Naive B cell (primary cell): Measurements from ENCODE around the gene AKNA. TPM values are rescaled to one million over a fixed set of nuclear protein-coding genes. Genes with fewer than 3 reads are reported as not detected.
A peak's percentile ranks its signal among the peaks of the same experiment; 100 is the strongest.

Experiments used
- ATAC-seq, 2 donors: fragments of 150-1000 bp; cut with Tn5 transposase; 2 replicates each; pipeline ENCODE4 v1.10.0; 2021; ENCODE audit warnings: low read depth in 2 of 2, mild to moderate bottlenecking in 2 of 2, moderate library complexity in 2 of 2
- DNase-seq: peaks from one replicate; pipeline ENCODE4 v3.0.0; 2022
- H3K27ac Mint-ChIP-seq, 6 donors: one replicate each; pipeline ENCODE4 v1.8.0; 2020 to 2022; ENCODE audit warnings: mild to moderate bottlenecking in 6 of 6, mixed read lengths in 6 of 6, moderate library complexity in 5 of 6, inconsistent platforms in 2 of 6
- H3K27me3 Mint-ChIP-seq, 3 donors: one replicate each; pipeline ENCODE4 v1.8.0; 2021 to 2022; ENCODE audit warnings: mixed read lengths in 3 of 3, mild to moderate bottlenecking in 1 of 3
- H3K36me3 Mint-ChIP-seq, 2 donors: one replicate each; pipeline ENCODE4 v1.8.0; 2020 to 2022; ENCODE audit warnings: mixed read lengths in 2 of 2, inconsistent platforms in 1 of 2, mild to moderate bottlenecking in 1 of 2
- H3K4me1 Mint-ChIP-seq, 3 donors: one replicate each; pipeline ENCODE4 v1.8.0; 2020 to 2022; ENCODE audit warnings: mixed read lengths in 3 of 3, inconsistent platforms in 1 of 3, mild to moderate bottlenecking in 1 of 3, moderate library complexity in 1 of 3
- H3K4me3 Mint-ChIP-seq, 8 donors: one replicate each; pipeline ENCODE4 v1.8.0; 2020 to 2022; ENCODE audit warnings: mild to moderate bottlenecking in 8 of 8, mixed read lengths in 8 of 8, moderate library complexity in 8 of 8, inconsistent platforms in 2 of 8
- H3K9me3 Mint-ChIP-seq, 7 donors: one replicate each; pipeline ENCODE4 v1.8.0; 2020 to 2022; ENCODE audit warnings: mixed read lengths in 7 of 7, mild to moderate bottlenecking in 5 of 7, inconsistent platforms in 2 of 7, moderate library complexity in 1 of 7
- polyA plus RNA-seq, 6 donors: library from polyadenylated mRNA; unstranded; fragments of 300-500 nt; fragmentation: Illumina TruSeq; gene quantifications; one replicate each; pipeline ENCODE4 v1.2.3, GENCODE V29; 2021; ENCODE audit warnings: low read depth in 6 of 6

Gene AKNA
- polyA plus RNA-seq, 6 donors from 2014 or later, result 0.78 to 34.1 (median 13.7) TPM

- DNase-seq (no peak), ATAC-seq (no peak)
- H3K36me3 Mint-ChIP-seq, result peaks cover 25 to 33% of the 10 kb centered on the region in 2 donors
Observed at GRCh38 chr9:114375386-114376175, 12.2 kb downstream of the AKNA start.

DNA sequence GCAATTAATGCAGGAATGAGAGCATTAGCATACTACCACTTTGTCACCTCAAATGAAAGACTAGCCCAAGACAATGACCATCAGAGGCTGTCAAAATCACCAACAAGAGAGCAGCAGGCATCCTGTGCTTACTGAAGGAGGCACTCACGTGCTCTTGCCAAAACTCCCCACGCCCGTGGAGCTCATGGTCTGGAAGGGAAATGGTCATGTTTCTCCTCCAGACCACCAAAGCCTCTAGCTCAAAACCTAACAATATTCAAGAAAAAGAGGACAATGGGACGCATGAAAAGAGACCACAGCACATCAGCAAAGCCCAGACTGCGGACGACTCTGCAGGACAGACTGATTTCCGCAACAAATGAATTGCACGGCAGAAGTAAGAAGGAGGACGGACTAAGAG lies 12.8 kb downstream of the AKNA start:
- Mint-ChIP-seq H3K27ac (peak overlapping the region; percentile 1 to 99 (median 93)), H3K4me3 (peak overlapping the region in 6 of 8 donors; percentile 6 to 85 (median 18)), H3K36me3 (peaks cover 26 to 29% of the 10 kb centered on the region in 2 donors), H3K9me3 (no peaks in the 10 kb centered on the region), H3K27me3 (no peaks in the 10 kb centered on the region), H3K4me1 (peaks cover 60 to 97% (median 86%) of the 10 kb centered on the region in 3 donors)
- ATAC-seq (no peak), DNase-seq (no peak)

More at GRCh38 chr9:114375386-114376175, 12.2 kb downstream of the AKNA start:
- peak overlapping the region in 5 of 8 donors; percentile 9 to 85 (median 20) for H3K4me3 Mint-ChIP-seq
- H3K27ac Mint-ChIP-seq, result peak overlapping the region; percentile 79 to 99 (median 95)
- H3K27me3 Mint-ChIP-seq, result no peaks in the 10 kb centered on the region
- peaks cover 60 to 96% (median 84%) of the 10 kb centered on the region in 3 donors for H3K4me1 Mint-ChIP-seq
- no peaks in the 10 kb centered on the region for H3K9me3 Mint-ChIP-seq

DNA sequence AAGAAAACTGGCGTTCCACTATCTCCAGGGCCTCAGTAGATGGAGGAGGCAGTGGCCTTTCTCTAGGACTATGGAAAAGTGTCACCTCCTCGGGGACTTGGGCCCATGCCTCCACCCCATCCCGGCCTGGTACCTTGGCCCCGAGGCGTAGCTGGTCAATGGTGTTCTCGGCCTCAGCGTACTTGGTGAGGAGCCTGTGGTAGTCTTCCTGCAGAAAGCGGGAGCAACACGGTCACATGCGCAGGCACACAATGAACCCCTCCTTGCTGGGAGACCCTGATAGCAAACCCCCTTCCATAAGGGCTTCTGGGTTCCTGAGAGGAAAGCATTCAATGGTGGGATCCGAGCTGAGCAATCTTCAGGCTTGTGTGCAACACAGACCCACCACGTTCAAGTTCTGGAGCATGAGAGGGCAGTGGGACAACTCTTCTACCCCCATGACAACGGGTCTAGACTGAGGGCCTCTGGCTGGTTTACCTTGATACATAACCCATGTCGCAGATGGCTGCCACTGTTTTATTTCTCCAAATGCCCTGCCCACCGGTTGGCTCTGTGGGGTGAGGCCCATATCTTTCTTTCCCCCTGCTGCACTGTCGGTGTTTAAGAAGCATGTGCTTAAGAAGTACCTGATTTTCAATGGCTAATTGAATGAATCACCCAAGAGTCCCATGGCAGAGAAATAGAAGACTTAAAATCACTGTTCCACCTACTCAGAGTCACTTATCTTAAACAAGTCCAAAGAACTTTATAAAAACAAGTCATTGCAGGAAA lies 13.6 kb downstream of the AKNA start:
- H3K4me3 Mint-ChIP-seq, result peak overlapping the region; percentile 20 to 85 (median 66)
- ATAC-seq (no peak), DNase-seq (no peak)
- peak overlapping the region; percentile 33 to 99 (median 96) for H3K27ac Mint-ChIP-seq
- peaks cover 0 to 5% (median 0%) of the 10 kb centered on the region in 7 donors for H3K9me3 Mint-ChIP-seq
- H3K27me3 Mint-ChIP-seq, result no peaks in the 10 kb centered on the region
- H3K4me1 Mint-ChIP-seq, result peaks cover 64 to 97% (median 91%) of the 10 kb centered on the region in 3 donors
- peaks cover 31 to 34% of the 10 kb centered on the region in 2 donors for H3K36me3 Mint-ChIP-seq

GRCh38 chr9:114372921-114373448 lies 14.8 kb downstream of the AKNA start:
- Mint-ChIP-seq H3K4me3 (peak overlapping the region; percentile 26 to 92 (median 82)), H3K9me3 (peaks cover 0 to 5% (median 0%) of the 10 kb centered on the region in 7 donors), H3K27ac (peak overlapping the region; percentile 79 to 99 (median 97)), H3K36me3 (peaks cover 21 to 30% of the 10 kb centered on the region in 2 donors), H3K27me3 (no peaks in the 10 kb centered on the region), H3K4me1 (peaks cover 61 to 94% (median 90%) of the 10 kb centered on the region in 3 donors)
- DNase-seq (peak; percentile 96), ATAC-seq (peak; percentile 94 to 96)

GRCh38 chr9:114371973-114372917 lies 15.5 kb downstream of the AKNA start:
- Mint-ChIP-seq H3K4me3 (peak overlapping the region; percentile 26 to 92 (median 82)), H3K9me3 (peaks cover 0 to 5% (median 0%) of the 10 kb centered on the region in 7 donors), H3K27ac (peak overlapping the region; percentile 79 to 99 (median 98)), H3K27me3 (no peaks in the 10 kb centered on the region), H3K36me3 (peaks cover 18 to 28% of the 10 kb centered on the region in 2 donors), H3K4me1 (peaks cover 60 to 94% (median 91%) of the 10 kb centered on the region in 3 donors)
- ATAC-seq (peak in 1 of 2 donors; percentile 5), DNase-seq (no peak)

GRCh38 chr9:114371343-114371944 lies 16.3 kb downstream of the AKNA start:
- Mint-ChIP-seq H3K9me3 (peaks cover 0 to 5% (median 0%) of the 10 kb centered on the region in 7 donors), H3K4me3 (peak overlapping the region; percentile 26 to 92 (median 78)), H3K4me1 (peaks cover 68 to 94% (median 94%) of the 10 kb centered on the region in 3 donors), H3K27me3 (no peaks in the 10 kb centered on the region), H3K27ac (peak overlapping the region; percentile 79 to 99 (median 98)), H3K36me3 (peaks cover 23 to 28% of the 10 kb centered on the region in 2 donors)
- DNase-seq (no peak), ATAC-seq (no peak)

GRCh38 chr9:114370968-114371320 lies 16.8 kb downstream of the AKNA start:
- H3K4me1 Mint-ChIP-seq, result peaks cover 72 to 97% (median 96%) of the 10 kb centered on the region in 3 donors
- no peaks in the 10 kb centered on the region for H3K27me3 Mint-ChIP-seq
- peaks cover 23 to 28% of the 10 kb centered on the region in 2 donors for H3K36me3 Mint-ChIP-seq
- peaks cover 0 to 5% (median 0%) of the 10 kb centered on the region in 7 donors for H3K9me3 Mint-ChIP-seq
- DNase-seq (no peak), ATAC-seq (no peak)
- H3K4me3 Mint-ChIP-seq, result peak overlapping the region in 7 of 8 donors; percentile 26 to 85 (median 79)
- H3K27ac Mint-ChIP-seq, result peak overlapping the region; percentile 79 to 99 (median 98)

- H3K4me1 Mint-ChIP-seq, result peaks cover 70 to 97% (median 92%) of the 10 kb centered on the region in 3 donors
- peaks cover 23 to 27% of the 10 kb centered on the region in 2 donors for H3K36me3 Mint-ChIP-seq
- peak overlapping the region; percentile 79 to 99 (median 98) for H3K27ac Mint-ChIP-seq
Observed at GRCh38 chr9:114370251-114370967, 17.4 kb downstream of the AKNA start.

GRCh38 chr9:114369216-114370130 lies 18.3 kb downstream of the AKNA start:
- Mint-ChIP-seq H3K36me3 (peaks cover 26% of the 10 kb centered on the region in 2 donors), H3K4me1 (peaks cover 67 to 96% (median 88%) of the 10 kb centered on the region in 3 donors), H3K4me3 (peak overlapping the region in 7 of 8 donors; percentile 26 to 72 (median 66)), H3K27me3 (no peaks in the 10 kb centered on the region), H3K9me3 (peaks cover 0 to 5% (median 0%) of the 10 kb centered on the region in 7 donors), H3K27ac (peak overlapping the region; percentile 33 to 95 (median 74))
- DNase-seq, result no peak
- ATAC-seq, result no peak

More at GRCh38 chr9:114370251-114370967, 17.4 kb downstream of the AKNA start:
- H3K4me3 Mint-ChIP-seq, result peak overlapping the region in 6 of 8 donors; percentile 26 to 85 (median 80)
- ATAC-seq (no peak), DNase-seq (no peak)
- no peaks in the 10 kb centered on the region for H3K27me3 Mint-ChIP-seq
- H3K9me3 Mint-ChIP-seq, result peaks cover 0 to 5% (median 0%) of the 10 kb centered on the region in 7 donors

DNA sequence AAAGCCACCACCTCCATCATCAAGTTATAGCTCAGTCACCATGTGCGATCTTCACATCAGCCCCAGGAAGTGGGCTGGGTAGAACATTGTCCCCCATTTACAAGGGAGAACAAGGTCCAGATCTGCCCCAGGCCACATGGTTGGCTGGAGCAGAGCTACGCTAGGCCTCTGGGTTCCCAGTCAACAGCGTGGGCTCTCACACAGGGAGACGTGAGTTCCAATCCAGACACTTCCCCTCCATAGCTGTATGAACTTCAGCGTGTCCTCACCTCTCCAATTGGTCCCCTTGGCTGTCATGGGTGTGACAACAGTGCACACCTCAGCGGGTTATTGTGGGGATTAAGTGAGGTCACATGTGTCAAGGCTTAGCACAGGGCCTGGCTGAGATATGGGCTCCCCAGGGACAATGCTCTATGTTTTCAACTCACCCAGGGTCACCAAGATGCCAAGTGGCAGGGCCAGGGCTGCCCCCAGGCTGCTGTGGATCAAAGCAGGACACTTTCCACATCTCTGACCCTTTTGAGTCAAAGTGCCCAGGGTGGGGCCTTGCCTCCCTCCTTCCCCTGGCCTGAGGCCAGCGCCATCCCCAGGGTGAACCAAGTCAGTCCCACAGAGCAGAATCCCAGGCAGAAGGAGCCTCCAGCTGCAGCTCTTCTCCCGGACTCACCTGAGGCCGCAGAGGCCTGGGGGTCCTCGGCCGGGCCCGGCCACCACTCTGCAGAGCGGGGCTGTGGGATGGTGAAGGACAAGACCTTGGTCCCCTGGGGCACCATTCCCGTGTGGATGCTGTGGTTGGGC lies 19.8 kb downstream of the AKNA start:
- peaks cover 0 to 5% (median 0%) of the 10 kb centered on the region in 7 donors for H3K9me3 Mint-ChIP-seq
- H3K4me3 Mint-ChIP-seq, result peak overlapping the region in 7 of 8 donors; percentile 62 to 90 (median 83)
- peaks cover 70 to 96% (median 88%) of the 10 kb centered on the region in 3 donors for H3K4me1 Mint-ChIP-seq
- H3K27ac Mint-ChIP-seq, result peak overlapping the region; percentile 79 to 98 (median 97)
- DNase-seq (no peak), ATAC-seq (no peak)
- no peaks in the 10 kb centered on the region for H3K27me3 Mint-ChIP-seq
- peaks cover 27 to 37% of the 10 kb centered on the region in 2 donors for H3K36me3 Mint-ChIP-seq
